HG03439 (cell line): ENCODE data around the gene RBMS3.
"Not testable (repeated sequence)": the region's sequence is repeated elsewhere in the genome, so short reads cannot be mapped to it uniquely, and the experiment has no call there.

ENCODE experiments used
- ATAC-seq: cut with Tn5 transposase; IDR thresholded peaks from one replicate; pipeline ENCODE4 v1.9.1; 2021; ENCODE audit warnings: mild to moderate bottlenecking, moderate library complexity; ENCODE audit not compliant: unreplicated experiment

Gene RBMS3

DNA sequence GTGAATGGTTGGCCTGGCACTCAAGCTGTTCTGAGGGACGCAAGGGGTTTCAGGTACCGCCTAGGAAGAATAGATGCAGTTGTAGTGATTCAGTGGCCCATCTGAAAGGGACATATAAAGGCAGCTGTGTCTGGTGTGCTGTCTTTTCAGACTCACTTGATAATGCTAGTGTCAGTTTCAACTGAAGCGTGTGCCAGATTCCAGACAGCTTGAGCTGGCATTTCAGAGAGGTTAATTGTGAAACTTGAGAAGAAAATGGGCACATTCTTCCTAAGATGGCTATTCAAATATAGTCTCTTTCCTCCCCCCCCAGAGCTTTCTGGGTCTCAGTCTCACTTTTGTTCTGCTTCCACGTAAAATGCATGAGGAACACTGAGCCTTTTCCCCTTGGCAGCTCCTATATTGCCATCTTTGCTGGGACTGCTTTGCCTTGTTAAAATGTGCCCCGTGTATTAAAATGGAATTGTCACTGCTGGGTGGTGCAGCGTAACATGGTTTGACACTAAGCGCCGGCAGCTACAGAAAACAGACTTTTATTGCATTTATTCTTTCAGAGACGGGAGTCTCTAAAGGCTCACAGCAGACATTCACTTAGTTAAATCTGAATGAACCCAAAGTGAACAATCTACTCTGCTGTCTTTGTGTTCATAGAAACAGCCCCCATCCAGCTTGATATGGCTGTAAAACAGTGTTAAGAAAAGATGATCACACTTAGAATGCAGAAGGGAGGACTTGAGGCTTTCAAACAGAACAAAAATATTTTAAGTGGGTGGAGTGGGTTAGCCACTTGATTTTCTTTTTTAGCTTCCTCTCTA lies 478.7 kb downstream of the RBMS3 start:
- no peak for ATAC-seq

DNA sequence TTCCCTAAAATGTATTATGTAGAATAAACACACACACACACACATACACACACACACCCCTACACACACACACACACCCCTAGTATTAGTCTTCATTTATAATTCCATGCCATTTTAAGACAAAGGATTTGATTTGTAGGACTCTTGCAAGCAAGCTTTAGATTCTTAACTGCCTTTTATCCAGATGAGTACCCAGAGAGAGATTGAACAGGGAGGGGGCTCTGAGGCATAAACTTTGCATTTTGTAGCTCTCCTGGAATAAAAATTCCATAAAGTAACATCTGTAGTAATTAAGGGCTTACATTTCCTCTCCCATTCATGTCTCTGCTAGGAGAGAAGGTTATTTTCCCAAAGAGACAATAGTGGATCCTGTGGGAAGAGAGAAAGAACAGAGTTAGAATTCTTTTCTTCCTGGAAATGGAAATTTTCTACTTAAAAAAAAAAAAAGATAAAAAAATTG lies 479.4 kb downstream of the RBMS3 start:
- ATAC-seq: no peak

- no peak for ATAC-seq
Measured at GRCh38 chr3:29761517-29761916, 480.6 kb downstream of the RBMS3 start.

DNA sequence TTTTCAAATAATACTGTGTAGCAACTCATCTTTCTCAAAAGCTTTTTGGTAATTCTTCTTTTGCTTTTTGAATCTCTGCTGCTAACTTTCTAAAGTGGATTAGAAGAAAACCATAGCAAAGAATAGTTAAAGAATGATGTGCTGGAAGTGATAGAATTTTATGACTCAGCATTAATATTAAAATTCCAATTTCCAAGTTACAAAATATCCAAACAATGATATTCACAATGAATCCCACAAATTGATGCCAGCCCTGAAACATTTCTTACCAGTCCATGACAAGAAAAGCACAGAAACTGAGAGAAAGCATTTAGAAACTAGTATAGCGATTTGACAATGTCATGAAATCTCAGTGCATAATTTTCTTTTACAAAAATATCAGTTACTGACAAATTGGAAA lies 482.2 kb downstream of the RBMS3 start:
- ATAC-seq: no peak

DNA sequence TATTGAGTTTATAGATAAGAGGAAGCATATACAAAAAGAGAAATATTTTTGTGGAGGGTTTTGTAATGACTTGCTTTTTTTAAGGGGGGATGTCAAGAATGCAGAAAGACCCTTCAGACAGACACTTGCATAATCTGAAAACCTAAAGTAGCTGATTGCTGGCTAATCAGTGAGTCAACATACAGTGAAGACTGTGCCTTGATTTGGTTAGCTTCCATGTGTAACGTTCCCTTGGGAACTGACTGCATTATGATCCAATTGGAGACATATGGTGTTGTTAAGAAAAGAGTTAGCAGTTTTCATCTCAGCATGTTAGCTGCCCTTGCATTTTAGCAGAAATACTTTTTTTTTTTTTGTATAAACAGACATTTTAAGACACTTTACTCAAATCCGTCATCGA lies 483.2 kb downstream of the RBMS3 start:
- ATAC-seq: no peak

- ATAC-seq: no peak
Measured at GRCh38 chr3:29764603-29765254, 483.9 kb downstream of the RBMS3 start.

- ATAC-seq: no peak
Measured at GRCh38 chr3:29771602-29772001, 490.7 kb downstream of the RBMS3 start.

- no peak for ATAC-seq
Measured at GRCh38 chr3:29772436-29772835, 491.6 kb downstream of the RBMS3 start.

- ATAC-seq: no peak
Measured at GRCh38 chr3:29773481-29773880, 492.6 kb downstream of the RBMS3 start.

GRCh38 chr3:29775340-29775739 lies 494.5 kb downstream of the RBMS3 start:
- ATAC-seq: no peak

GRCh38 chr3:29777869-29778268 lies 497.0 kb downstream of the RBMS3 start:
- ATAC-seq: no peak

- ATAC-seq: no peak
Measured at GRCh38 chr3:29789686-29790085, 508.8 kb downstream of the RBMS3 start.

DNA sequence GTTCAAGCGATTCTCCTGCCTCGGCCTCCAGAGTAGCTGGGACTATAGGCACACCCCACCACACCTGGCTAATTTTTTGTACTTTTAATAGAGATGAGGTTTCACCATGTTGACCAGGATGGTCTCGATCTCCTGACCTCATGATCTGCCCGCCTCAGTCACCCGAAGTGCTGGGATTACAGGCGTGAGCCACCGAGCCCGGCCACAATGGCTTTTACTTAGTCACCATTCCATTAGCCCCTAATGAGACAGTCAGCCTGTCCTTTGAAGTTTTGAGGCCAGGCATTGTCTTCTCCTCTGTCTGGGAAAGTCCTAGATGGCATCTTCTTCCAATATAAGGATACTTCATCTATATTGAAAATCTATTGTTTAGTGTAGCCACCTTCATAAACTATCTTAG lies 515.9 kb downstream of the RBMS3 start:
- ATAC-seq: no peak

DNA sequence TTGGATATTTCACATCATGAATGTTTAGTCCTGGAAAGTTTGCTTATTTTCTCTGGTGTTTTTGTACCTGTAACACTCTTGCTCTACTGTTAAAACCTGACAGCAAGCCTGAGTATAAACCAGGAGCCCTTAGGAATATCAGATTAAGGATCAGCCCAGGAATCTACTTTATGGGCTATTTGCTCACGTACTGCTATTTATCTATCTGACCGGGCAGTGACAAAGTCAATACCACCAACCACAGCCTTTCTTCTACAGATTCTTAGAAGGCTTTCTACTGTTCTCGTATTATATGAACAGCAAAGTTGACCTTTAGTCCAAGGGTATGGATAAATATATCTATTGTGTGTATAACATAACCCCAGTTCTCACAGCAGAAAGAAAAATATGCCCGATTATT lies 521.2 kb downstream of the RBMS3 start:
- ATAC-seq: no peak

GRCh38 chr3:29804044-29804443 lies 523.2 kb downstream of the RBMS3 start:
- ATAC-seq: no peak

GRCh38 chr3:29805757-29806156 lies 524.9 kb downstream of the RBMS3 start:
- ATAC-seq: no peak

GRCh38 chr3:29808324-29808723 lies 527.5 kb downstream of the RBMS3 start:
- not testable (repeated sequence) for ATAC-seq

DNA sequence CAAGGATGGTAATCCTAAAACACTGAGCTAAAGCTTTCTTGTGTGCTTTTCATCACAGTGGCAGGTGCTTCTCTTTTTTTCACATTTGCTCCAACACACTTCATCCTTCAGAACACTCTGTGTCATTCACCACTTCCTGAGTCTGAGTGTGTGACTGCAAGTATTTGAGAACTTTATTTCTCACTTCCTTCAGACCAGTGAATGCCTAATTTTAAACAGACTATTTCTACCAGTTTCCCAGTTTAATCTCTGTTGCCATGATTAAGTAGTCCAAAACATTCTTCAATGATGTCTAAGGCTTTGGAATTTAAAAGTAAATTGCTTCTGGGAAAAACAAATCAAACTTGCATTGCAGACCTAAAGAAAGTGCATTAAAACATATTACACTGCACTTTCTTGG lies 541.2 kb downstream of the RBMS3 start:
- ATAC-seq: no peak

- no peak for ATAC-seq
Measured at GRCh38 chr3:29823233-29823632, 542.4 kb downstream of the RBMS3 start.

DNA sequence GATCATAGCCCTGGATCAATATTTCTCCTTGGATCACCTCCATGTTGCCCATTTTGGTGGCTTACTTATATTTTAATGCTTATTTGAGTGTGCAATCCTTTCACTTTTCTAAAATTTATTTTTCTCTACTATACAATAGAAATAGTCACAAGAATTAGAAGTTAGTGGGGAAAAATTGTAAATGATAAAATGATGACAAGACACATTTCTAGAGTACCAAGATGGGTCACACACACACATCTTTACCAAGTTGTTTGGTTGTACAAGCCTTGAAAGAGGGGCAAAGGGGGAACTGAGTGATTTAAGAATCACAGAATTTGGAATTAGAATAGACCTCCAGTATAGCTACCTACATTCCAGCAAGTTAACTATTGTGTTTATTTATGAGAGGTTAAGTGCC lies 545.8 kb downstream of the RBMS3 start:
- ATAC-seq: no peak

GRCh38 chr3:29827756-29828155 lies 546.9 kb downstream of the RBMS3 start:
- no peak for ATAC-seq

DNA sequence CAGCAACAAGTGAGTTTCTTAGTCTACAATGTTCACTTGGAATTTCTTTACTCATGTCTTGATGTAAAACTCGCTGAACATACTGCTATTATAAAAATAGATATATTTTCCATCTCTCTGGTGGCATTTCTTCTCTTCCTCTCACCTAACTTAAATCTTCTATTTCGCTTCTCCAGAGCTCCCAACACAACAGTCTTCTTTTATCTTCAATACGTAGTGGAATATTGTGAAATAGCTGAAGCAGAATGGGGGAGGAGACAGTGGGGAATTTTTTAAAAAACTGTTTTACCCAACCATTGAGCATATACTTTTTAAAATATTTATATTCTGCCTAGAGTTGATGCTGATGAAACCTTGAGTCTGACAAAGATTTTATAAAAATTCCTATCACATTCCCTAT lies 548.5 kb downstream of the RBMS3 start:
- ATAC-seq: no peak
